Epithelial cell of esophagus (primary cell): ENCODE measurements around the gene ITGAD.

Experiments
- DNase-seq: peaks from one replicate; pipeline ENCODE4 v3.0.0; 2010; ENCODE audit warnings: low read depth
- H3K4me3 ChIP-seq: 2 replicates; pipeline ENCODE4 v1.5.1; 2011; ENCODE audit warnings: mild to moderate bottlenecking, low read length, control low read depth
- TF ChIP-seq, protein P1 (sequence below): IDR thresholded peaks from 2 replicates; pipeline ENCODE4 v1.5.1; 2011; ENCODE audit warnings: low read depth, mild to moderate bottlenecking, low read length, control low read depth, inconsistent platforms; ENCODE audit not compliant: insufficient read depth; ENCODE audit errors: missing control alignments

Gene ITGAD

DNA sequence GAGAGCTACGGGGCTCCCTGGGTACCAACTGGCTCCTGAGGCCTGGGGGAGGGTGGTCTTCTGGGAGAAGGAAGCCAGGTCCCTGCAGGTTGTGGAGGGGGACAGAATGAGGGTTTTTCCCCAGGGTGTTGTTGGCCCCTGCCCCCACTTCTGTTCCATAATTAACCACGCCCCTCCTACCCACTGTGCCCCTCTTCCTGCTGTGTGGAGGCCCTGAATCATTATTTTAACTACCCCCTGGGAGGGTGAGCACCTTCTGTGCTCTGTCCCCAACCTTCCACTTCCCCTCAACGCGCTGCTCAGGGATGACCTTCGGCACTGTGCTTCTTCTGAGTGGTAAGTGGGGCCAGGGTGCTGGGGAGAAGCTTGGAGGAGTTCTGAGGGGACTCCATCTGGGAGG lies at the start of gene ITGAD:
ITGAD (plus strand) TSS at position 280 of the 400 bp plus-strand sequence; CDS start at position 306, 26 bp downstream.
- no peak within 1 kb of the TSS for H3K4me3 ChIP-seq
- TF ChIP-seq, protein P1, sequence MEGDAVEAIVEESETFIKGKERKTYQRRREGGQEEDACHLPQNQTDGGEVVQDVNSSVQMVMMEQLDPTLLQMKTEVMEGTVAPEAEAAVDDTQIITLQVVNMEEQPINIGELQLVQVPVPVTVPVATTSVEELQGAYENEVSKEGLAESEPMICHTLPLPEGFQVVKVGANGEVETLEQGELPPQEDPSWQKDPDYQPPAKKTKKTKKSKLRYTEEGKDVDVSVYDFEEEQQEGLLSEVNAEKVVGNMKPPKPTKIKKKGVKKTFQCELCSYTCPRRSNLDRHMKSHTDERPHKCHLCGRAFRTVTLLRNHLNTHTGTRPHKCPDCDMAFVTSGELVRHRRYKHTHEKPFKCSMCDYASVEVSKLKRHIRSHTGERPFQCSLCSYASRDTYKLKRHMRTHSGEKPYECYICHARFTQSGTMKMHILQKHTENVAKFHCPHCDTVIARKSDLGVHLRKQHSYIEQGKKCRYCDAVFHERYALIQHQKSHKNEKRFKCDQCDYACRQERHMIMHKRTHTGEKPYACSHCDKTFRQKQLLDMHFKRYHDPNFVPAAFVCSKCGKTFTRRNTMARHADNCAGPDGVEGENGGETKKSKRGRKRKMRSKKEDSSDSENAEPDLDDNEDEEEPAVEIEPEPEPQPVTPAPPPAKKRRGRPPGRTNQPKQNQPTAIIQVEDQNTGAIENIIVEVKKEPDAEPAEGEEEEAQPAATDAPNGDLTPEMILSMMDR = no peak
- no peak for DNase-seq

DNA sequence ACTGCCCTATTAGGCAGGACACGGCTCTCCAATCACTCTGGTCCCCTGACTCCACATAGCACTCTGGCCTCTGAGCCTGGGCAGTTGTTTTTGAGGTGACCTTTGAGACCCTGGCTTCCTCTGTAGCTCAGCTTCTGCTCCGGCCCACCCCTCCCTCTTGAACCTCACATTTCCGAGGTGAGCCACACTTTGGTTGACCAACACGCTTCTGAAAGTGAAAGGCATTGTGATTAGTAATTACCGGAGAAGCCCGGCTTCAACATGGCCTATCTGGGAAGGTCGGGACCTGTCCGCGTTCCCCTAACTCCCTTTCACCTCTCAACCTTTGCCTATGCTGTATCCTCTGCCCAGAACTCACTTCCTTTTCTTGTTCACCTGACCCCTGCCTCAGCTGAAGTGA lies 48.4 kb upstream of the ITGAD start:
- TF ChIP-seq, protein P1 = no peak
- no peak for DNase-seq

DNA sequence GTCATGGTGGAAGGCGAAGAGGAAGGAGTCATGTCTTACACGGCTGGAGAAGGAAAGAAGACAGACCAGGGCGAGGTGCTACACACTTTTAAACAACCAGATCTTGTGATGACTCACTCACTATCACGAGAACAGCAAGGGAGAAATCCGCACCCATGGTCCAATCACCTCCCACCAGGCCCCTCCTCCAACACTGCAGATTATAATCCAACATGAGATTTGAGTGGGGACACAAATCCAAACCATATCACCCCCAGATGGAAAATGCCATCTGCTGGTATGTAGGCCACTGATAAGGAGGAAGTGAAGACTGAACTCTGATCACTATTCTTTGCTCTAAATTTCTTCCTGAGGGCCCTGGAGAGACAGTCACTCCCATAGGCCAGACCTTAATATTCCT lies 45.7 kb upstream of the ITGAD start:
- no peak overlapping the region for H3K4me3 ChIP-seq
- TF ChIP-seq, protein P1 = no peak
- DNase-seq = no peak

More for the DNA sequence above, 48.4 kb upstream of the ITGAD start:
- H3K4me3 ChIP-seq = no peak overlapping the region

DNA sequence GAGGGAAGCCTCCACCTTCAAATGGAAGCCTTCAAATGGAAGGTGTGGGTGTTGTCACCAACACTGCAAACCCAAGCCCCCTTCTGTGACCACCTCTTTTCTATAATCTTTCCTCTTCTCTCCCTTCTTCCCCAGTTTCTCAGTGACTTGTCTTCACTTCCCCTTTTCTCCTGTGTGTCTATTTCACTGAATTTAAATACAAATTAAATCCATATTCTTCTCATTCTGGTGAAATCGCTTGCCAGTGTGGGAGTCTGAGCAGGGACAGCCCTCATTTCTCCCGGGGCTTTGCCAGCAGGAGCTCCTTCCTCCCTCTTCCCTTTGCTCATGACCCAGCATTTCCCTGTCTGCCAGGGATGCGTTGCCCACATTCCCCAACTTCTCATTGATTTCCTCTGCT lies 44.6 kb upstream of the ITGAD start:
- TF ChIP-seq, protein P1 = no peak
- no peak for DNase-seq
- no peak overlapping the region for H3K4me3 ChIP-seq

DNA sequence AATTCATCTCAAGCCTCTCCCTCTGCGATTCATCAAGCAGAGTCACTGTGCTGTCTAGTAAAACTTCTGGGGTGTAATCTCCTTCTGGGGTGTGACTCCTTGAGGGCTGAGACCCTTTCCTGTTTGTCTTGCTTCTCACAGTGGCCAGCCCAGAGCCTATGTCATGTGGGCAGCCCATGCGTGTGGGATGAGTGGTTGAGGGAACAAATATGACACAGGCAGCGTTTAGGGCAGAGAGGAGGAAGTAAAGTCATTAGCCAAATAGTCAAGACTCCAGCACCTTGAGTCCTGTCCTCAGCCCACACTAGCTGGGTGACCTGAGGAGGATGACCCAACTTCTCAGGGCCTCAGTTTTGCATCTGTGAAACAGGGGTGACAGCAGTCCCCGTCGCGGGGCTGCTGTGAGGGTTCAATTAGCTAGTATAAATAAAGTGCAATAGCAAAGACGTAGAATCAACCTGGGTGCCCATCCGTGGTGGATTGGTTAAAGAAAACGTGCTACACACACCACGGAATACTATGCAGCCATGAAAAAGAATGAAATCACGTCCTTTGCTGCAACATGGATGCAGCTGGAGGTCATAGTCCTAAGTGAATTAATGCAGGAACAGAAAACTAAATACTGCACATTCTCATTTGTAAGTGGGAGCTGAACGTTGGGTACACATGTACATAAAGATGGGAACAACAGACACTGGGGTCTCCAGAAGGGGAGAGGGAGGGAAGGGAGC lies 42.7 kb upstream of the ITGAD start:
- no peak overlapping the region for H3K4me3 ChIP-seq
- peak; percentile 9 for DNase-seq
- TF ChIP-seq, protein P1 = no peak

DNA sequence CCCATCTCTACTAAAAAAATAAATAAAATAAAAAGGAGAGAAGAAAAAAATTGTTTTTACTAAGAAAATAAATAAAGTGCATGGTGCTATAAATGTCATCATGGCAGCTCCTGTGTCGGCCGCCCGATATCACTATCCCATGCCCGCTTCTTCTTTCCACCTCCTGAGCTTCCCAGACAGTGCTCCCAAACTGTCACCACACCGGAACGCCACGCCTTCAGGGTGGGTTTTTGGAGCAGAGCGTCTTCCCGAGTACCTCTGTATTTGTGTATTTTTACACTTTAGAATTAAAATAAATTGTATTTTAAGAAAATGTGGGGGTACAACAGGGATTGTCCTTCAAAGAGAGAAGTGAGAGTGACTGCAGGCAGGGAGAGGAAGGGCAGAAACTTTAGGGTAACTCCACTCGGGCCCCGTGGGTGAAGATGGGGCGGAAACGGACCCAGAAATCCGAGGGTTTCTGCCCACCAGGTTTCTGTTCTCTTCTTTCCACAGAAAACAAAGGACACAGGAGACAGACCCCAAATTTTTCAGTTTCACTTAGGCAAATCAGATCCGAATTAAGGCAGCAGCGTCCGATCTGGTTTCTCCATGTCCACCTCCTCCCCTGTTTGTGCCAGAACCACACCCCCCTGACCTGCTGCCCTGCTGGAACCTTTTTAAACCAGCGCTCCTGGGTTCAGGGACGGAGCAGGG lies 41.7 kb upstream of the ITGAD start:
- no peak overlapping the region for H3K4me3 ChIP-seq
- DNase-seq = no peak
- TF ChIP-seq, protein P1 = no peak
